GM18951 (cell line): Measurements from ENCODE around the gene SLC39A3.

Experiments
- POLR2A ChIP-seq: IDR thresholded peaks from 4 replicates; pipeline ENCODE4 v1.6.1; 2011; ENCODE audit warnings: mild to moderate bottlenecking; ENCODE audit not compliant: insufficient read length, insufficient read depth; ENCODE audit errors: extremely low read depth
- in situ Hi-C: fragments of 300-500 bp; cut with MboI; formaldehyde crosslinking; loops from one replicate; pipeline ENCODE4 v1.12.0; 2022; ENCODE audit warnings: low sequenced_read_pairs, mixed read lengths, inconsistent platforms; ENCODE audit not compliant: unreplicated experiment

The SLC39A3 gene

DNA sequence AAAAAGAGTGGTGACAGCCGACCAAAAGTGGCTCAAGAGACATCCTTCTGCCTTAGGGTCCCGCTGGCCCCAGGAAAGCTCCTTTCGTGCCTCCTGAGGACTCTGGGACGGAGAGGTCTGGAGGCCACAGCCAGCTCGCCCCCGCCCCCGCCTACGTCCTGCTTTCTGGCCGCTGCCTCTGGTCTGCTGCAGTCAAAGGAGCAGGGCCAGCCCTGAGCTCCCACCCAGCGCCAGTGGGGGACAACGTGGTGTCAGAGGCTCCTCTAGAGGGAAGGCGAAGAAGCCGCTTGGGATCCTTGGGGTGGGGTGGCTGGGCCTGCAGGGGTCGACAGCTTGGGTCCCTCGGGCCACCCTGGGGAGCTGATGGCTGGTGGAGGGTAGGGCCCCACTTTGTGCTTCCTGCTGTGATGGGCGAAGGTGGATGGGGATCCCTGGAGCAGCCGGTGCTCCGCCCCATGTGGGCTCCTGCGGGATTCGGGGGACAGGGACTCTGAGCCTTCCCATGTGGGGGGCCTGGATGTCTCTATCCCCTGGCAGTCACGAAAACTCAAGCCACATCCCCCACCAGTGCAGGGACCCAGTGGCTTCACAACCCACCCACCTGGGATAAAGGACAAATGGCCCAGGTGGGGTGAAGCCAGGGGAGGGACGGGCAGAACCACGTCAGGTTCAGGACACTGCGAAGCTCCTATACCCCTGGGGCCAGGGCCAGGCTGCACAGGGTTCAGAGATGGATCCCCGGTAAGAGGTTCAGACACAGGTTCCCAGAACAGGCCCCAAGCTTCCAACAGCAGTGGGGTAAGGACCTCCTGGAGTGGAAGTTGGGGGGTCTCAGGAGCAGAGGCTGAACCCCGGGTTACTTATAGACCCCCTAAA, 9.6 kb downstream of the SLC39A3 start:
- TF ChIP-seq POLR2A, result no peak
- in situ Hi-C loops, result no loop called here

DNA sequence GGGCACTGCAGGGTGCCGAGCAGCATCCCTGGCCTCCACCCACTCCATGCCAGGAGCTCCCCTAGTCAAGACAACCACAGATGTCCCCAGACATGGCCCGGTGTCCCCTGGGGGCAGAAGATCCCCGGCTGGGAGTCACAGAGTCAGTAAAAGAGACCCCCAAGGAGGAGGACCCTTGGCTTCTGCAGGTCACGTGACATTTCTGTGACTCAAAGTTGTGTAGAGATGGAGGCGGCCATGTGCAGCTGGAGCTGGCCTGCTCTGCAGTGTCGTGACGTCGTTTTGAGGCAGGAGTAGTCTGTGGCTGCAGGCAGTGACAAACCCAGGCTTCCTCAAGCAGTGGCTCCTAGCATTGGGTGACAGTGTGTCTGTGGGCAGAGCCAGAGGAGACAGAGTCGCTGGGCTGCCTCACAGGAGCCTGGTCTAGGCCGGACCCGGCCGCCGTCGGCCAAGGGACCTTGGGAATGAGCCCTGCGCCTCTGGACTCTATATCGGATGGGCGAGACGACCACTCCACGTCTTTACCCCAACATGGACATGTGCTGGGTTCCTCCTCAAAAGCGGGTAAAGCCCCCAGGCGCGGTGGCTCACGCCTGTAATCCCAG, 10.9 kb downstream of the SLC39A3 start:
- in situ Hi-C loops, result no loop called here
- no peak for TF ChIP-seq POLR2A

DNA sequence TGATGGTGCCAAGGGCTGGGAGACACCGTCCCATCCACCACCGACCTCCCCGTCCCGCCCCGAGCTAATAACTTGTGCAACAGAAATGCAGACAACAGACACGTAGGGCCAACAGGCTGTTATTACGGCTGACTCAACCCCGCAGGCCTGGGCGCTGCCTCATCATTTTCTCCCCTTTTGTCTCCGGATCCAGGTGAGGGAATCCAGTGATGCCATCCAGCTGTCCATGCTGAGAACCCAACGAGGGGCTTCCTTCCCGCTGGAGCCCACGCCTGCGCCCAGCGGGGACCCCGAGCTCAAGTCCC, 12.2 kb downstream of the SLC39A3 start:
- in situ Hi-C loops, result no loop called here
- TF ChIP-seq POLR2A, result no peak

DNA sequence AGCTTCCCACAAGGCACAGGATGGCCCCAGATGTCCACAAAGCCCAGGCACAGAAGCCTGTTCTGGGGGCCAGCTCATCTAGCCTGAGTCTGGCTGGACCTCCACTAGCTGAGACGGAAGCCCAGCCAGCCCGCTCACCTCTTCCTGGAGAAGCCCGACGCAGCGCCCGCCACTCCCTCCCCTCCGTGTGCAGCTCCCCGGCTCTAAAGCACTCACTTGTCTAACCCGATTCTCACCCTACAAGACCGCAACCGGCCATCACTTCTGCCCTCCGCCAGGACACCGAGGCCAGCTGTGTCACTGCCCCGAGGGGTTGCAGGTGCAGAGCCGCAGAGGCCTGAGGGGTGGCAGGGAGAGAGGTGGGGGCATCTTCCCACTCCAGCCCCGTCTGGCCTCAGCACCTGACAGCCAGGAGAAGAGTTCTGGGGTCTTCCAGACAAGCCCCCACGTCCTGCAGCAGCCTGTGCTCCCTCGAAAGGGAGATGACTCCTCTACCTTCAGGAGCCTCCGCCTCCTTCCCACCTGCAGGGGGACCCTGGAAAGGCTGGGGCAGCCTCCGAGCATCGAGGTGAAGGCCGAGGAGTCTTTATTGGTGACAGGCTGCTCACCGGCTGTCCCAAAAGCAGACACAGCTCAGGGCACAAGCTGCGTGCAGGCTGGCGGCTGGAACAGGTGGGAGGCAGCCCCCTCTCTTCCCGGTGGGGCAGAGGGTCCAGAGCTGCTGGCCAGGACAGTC, 12.7 kb downstream of the SLC39A3 start:
- no peak for TF ChIP-seq POLR2A
- in situ Hi-C loops, result no loop called here

DNA sequence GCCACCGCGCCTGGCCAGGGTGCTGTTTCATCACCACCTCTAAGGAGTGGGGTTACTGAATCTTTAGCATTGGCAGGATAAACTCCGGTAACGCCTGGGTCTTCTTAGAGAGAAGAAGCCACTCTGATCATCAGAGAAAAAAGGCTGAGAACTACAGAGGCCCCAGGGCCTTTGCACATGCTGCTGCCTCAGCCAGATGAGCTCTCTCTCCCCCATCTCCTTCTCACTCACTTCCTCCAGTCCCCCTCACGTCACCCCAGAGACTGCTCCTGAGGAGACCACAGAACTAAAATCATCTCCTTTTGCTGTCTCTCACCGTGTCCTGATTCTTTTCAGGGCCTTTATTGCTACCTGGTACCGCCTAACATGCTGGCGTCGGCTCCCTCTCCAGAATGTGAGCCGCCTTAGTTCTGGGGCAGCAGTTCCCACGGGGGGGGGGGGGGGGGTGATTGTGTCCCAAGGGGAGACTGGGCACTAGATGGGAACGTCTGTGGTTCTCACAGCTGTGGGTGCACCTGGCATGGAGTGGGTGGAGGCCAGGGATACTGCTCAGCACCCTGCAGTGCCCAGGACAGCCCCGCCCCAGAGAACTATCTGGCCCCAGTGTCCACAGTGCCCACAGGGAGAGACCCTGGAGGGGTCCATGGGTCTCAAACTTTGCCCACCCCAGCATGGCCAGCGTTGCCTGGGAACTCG, 13.5 kb downstream of the SLC39A3 start:
- no peak for TF ChIP-seq POLR2A

DNA sequence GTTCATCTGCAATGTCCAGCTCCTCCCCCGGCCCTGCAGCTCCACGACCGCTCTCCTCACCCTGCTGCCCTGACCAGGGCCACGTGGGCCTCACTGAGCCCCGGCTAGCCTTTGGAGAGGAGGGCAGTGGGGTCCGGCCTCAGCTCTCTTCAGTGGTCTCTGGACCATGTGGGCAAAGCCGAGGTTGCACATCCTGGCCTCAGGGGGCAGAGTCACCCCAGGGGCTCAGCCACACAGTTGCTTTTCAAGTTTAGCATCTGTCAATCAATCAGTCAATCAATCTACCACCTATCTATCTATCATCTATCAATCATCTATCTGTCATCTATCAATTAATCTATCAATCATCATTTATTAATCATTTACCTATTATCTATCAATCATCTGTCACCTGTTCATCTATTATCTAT, 15.7 kb downstream of the SLC39A3 start:
- TF ChIP-seq POLR2A, result no peak
- in situ Hi-C loops, result no loop called here

More for the DNA sequence above, 13.5 kb downstream of the SLC39A3 start:
- in situ Hi-C loops, result no loop called here

DNA sequence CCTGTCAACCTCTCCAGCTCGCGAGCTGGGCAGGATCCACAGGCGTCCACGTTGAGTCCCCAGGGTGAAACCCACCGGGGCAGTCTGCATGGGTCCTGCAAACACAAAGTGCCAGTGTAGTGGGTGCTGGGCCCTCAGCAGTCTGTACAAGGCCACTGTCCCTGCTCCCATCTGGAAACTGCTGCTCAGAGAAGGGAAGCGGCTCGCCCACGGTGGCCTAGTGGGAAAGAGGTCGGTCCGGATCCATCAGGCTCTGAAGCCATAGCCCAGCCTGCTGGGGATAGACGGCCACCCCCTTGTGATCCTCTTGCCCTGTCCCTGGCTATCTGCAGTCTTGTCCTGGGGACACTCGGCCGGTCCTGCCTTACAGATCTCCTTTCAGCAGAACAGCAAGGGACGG, 16.1 kb downstream of the SLC39A3 start:
- in situ Hi-C loops, result no loop called here

DNA sequence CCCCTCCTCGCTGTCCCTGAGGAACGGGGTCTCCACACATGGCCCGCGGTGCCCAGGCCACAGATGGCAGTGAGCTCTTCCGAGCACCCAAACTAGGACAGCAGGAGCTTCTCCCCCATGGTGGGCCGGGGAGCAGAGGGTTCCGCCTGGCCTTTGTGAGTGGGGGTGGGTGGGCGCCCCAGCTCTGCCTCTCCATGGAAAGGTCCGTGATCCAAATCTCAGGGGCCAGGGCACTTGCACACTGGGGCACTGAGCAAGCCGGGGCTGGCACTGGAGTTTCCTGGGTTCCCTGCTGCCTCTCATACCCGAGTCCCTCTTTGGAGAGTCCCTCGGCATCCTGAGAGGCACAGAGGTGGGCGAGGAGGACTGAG, 16.5 kb downstream of the SLC39A3 start:
- TF ChIP-seq POLR2A, result no peak
- in situ Hi-C loops, result no loop called here

More for the DNA sequence above, 16.1 kb downstream of the SLC39A3 start:
- no peak for TF ChIP-seq POLR2A

DNA sequence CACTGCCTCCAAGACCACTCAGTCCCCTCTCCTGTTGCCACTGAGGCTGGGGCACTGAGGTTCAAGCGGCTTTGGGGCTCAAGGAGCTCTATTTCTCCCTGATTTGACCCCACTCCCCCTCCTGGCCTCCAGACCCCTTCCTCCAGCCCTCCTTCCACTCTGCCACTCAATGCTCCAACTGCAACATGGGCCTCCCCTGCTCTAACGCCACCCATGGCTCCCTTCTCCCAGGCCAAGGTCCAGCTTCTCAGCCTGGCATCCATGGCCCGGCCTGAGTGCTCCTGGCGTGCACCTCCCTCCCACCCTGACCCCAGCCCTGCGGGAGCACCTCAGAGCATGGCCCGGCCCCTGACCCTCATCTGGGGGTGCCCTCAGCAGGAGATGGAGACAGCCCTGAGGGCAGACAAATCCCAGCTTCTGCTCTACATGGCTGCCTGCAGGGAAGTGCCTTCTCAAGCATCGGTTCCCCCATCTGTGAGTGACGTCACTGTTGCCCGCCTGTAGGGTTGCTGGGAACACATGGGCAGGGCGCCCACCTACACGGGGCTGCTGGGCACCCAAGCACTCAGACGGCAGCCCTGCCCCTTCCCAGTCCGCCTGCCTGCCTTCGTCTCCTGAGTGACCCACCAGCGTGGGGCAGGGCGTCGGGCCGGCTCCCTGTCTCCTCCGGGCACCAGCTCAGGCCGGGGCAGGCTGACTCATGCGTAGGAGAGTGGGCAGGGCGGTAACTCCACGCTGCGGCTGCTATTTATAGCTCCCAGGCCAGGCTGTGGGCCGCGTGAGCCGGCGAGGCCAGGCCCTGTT, 17.1 kb downstream of the SLC39A3 start:
- no peak for TF ChIP-seq POLR2A
- in situ Hi-C loops, result no loop called here

DNA sequence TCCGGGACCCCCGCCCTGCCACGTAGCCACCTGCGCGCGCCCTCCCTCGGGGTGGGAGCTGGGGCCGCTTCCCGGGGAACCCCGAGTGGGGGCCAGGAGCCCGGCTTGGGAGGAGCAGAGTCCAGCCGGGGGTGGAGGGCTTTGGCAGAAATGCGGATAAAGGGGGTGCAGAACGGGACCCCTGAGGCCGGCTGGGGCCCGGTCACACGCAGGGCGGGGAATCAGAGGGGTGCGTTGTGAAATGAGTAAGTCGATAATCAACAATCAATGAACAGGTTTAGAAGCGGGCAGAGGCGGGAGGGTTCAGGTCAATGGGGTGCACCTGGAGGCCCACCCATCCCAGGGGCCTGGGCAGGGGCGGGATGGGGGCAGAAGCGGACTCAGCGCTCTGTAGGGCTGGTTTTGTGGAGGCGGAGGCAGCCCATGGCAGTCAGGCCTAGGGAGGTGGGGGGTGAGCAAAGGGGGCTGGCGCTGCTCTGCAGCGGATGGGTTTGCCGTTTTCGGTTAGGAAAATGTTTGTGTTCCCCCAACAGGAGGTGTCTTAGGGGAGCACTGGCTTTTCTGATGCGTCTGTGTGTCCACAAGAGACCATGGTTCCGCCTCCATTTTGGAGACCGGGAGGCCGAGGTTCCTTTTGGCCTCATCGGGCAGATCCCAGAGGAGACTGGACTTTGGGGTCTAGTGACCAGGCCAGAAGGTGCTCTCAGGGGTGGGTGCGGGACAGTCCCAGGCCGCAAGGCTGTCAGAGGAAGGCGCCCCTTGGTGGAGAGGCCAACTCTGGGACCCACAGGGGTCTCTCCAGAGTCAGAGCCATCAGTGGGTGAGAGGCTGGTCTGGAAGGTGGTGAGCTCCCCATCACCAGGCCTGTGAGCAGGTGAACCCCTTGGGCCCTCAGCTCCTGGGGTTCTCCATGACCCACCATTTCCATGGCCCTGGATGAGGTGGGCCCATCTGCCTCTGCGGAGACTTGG, 18.0 kb downstream of the SLC39A3 start:
- no peak for TF ChIP-seq POLR2A
- in situ Hi-C loops, result no loop called here

DNA sequence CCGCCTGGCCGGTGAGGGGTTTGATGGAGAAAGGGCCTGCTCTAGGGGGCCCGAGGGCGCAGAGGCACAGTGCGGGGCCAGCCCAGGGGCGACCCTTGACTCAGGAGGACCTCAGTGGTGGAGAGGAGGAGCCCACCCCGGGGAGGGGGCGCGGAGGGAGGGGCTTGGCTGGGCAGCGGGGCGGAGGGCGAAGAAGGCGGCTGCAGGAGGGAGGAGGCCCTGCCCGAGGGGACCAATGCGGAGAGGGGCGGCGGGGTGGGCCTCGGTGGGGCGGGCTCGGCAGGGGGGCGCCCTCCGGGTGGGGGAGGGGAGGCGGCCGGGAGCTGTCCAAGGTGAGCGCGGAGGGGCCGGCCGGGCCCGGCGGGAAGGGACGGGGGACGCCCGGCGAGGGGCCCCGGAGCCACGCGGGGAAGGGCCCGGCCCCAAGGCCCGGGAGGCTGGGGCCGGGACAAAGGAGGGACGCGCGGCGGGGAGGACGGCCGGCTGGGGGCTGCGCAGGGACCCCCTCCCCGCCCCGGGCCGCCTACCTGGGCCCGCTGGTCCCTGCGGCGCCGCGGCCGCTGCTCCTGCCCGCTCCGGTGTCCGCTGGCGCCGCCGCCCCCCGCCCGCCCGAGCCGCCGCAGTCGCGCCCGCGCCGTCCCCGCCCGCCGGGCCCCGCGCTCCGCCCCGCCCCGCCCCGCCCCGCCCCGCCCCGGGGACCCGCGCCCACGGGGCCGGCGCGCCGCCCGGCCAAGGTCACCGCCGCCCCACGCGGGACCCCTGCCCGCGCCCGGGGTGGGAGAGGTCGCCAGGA, 18.8 kb downstream of the SLC39A3 start, which contains the start of gene DIRAS1:
Gene DIRAS1 (minus strand): TSS at position 596 of the 793 bp plus-strand sequence. CDS start 3,566 bp downstream, outside the sequence.
- in situ Hi-C loops, result no loop called here
- TF ChIP-seq POLR2A, result no peak
